GM12891 (cell line): ENCODE data around the gene ELAVL4.

Source experiments
- DNase-seq: peaks from one replicate; pipeline ENCODE4 v3.0.0; 2011; ENCODE audit warnings: low spot score; ENCODE audit not compliant: insufficient read length
- FAIRE-seq: peaks from 2 replicates; lab custom pipeline; 2011; peaks lifted over from hg19 to GRCh38; lab: Jason Lieb, UNC
- PAX5 ChIP-seq: IDR thresholded peaks from 2 replicates; pipeline ENCODE4 v1.6.1; 2011; ENCODE audit warnings: low read length, moderate library complexity, mild to moderate bottlenecking; ENCODE audit not compliant: insufficient read depth, severe bottlenecking
- POLR2A ChIP-seq: IDR thresholded peaks from 2 replicates; pipeline ENCODE4 v1.6.1; 2011; ENCODE audit warnings: low read depth, low read length, control low read depth
- POLR2AphosphoS5 ChIP-seq: IDR thresholded peaks from 2 replicates; pipeline ENCODE4 v1.6.1; 2011; ENCODE audit warnings: low read depth, low read length, control low read depth
- POU2F2 ChIP-seq: IDR thresholded peaks from 2 replicates; pipeline ENCODE4 v1.6.1; 2011; ENCODE audit warnings: low read depth, mild to moderate bottlenecking, control low read depth, low read length, moderate library complexity
- SPI1 ChIP-seq: IDR thresholded peaks from 2 replicates; pipeline ENCODE4 v1.6.1; 2011; ENCODE audit warnings: low read depth, low read length, control low read depth
- TAF1 ChIP-seq: IDR thresholded peaks from 2 replicates; pipeline ENCODE4 v1.6.1; 2011; ENCODE audit warnings: low read depth, low read length, control low read depth

Gene ELAVL4

GRCh38 chr1:50252196-50252595 is 143.5 kb downstream of the ELAVL4 start:
- FAIRE-seq, result no peak
- no peak for DNase-seq
- TF ChIP-seq SPI1 (no peak), POLR2AphosphoS5 (no peak), POU2F2 (no peak), PAX5 (no peak), POLR2A (no peak), TAF1 (no peak)
